ENCODE results near the gene PTPRD.

PTPRD gene

DNA sequence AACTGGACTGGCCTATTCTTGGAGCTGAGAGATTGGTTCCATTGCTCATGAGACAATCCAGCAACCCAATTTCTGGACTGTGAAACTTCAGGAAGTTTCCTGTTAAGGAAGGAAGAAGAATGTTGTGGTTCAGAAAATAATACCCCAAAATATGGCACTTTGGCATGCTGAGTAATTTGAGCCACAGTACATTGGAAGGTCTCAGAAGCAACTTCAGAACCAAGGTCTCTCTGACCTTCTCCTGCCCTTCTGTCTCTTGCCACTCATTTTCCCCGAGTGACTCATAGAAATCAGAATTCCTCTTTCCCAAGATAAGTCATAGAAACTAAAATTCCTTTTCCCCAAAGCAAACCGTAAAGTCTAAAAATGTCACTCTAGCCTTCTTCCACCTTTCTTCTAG lies 1366.1 kb downstream of the PTPRD start:
- no peak for DNase-seq (ENCODE audit: low read depth, low spot score)
- no peak overlapping the region for H3K9ac ChIP-seq (ENCODE audit: insufficient read length, low read depth)
- no peaks in the 10 kb centered on the region for H3K9me3 ChIP-seq (ENCODE audit: insufficient read depth, low read length)
- no peaks in the 10 kb centered on the region for H3K36me3 ChIP-seq (ENCODE audit: insufficient read depth, insufficient read length, low read length)
- H3K4me1 ChIP-seq (ENCODE audit: insufficient read depth, insufficient read length): no peaks in the 10 kb centered on the region
- TF ChIP-seq ZNF274 (IDR thresholded peaks at IDR 0.05; ENCODE audit: low read depth, low read length) (no peak), YY1 (IDR thresholded peaks at IDR 0.05; ENCODE audit: insufficient read depth, insufficient read length) (no peak), SUZ12 (IDR thresholded peaks at IDR 0.05; ENCODE audit: extremely low read depth, insufficient read depth, insufficient read length) (no peak)
- no peaks in the 10 kb centered on the region for H3K27me3 ChIP-seq (ENCODE audit: insufficient read depth, insufficient read length)
- no peak overlapping the region for H3K4me3 ChIP-seq (ENCODE audit: insufficient read length, low read depth)

DNA sequence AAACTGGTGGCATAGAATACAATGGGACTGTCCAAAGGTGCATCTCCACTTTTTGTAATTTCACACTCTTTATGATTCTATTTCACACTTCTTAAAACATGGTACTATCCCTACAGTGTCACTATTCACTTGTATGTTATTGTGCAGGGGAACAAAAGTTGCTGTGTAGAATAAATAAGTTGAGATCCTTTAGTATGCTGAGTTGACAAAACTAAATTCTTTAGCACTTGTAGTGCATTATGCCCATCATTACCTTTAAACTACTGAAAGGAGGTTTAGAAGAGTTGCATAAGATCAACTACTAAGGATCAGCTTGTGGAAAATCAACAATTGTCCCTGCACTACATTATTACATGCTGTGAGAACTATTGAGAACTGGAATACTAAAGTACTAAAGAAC lies 1380.9 kb downstream of the PTPRD start:
- H3K4me3 ChIP-seq (ENCODE audit: insufficient read length, low read depth): no peak overlapping the region
- DNase-seq (ENCODE audit: low read depth, low spot score): no peak
- H3K9me3 ChIP-seq (ENCODE audit: insufficient read depth, low read length): peaks cover 29% of the 10 kb centered on the region
- no peak for TF ChIP-seq ZNF274 (IDR thresholded peaks at IDR 0.05; ENCODE audit: low read depth, low read length)
- no peaks in the 10 kb centered on the region for H3K27me3 ChIP-seq (ENCODE audit: insufficient read depth, insufficient read length)
- H3K9ac ChIP-seq (ENCODE audit: insufficient read length, low read depth): no peak overlapping the region
- H3K4me1 ChIP-seq (ENCODE audit: insufficient read depth, insufficient read length): no peaks in the 10 kb centered on the region
- no peaks in the 10 kb centered on the region for H3K36me3 ChIP-seq (ENCODE audit: insufficient read depth, insufficient read length, low read length)

DNA sequence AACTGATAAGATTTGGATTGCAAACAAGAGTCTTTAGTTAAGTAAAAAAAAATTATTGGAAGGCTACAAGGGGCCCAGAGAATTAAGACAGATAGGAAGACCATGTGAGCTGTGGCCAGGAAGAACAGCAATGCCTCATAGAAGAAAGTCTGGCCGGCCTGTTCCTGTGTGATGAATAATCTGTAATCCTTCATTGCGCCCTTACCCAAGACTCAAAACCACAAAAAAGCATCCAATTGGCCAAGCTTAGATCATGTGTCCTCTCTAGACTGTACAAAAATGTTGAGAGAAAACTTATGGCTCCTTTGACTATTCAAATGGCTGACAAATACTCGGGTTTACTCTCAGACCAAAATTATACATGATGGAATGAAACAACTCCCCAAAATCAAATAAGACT lies 1383.5 kb downstream of the PTPRD start:
- DNase-seq (ENCODE audit: low read depth, low spot score): no peak
- H3K27me3 ChIP-seq (ENCODE audit: insufficient read depth, insufficient read length): no peaks in the 10 kb centered on the region
- H3K9ac ChIP-seq (ENCODE audit: insufficient read length, low read depth): no peak overlapping the region
- no peaks in the 10 kb centered on the region for H3K36me3 ChIP-seq (ENCODE audit: insufficient read depth, insufficient read length, low read length)
- TF ChIP-seq YY1 (IDR thresholded peaks at IDR 0.05; ENCODE audit: insufficient read depth, insufficient read length) (no peak), ZNF274 (IDR thresholded peaks at IDR 0.05; ENCODE audit: low read depth, low read length) (no peak), SUZ12 (IDR thresholded peaks at IDR 0.05; ENCODE audit: extremely low read depth, insufficient read depth, insufficient read length) (no peak)
- no peaks in the 10 kb centered on the region for H3K4me1 ChIP-seq (ENCODE audit: insufficient read depth, insufficient read length)
- no peak overlapping the region for H3K4me3 ChIP-seq (ENCODE audit: insufficient read length, low read depth)
- H3K9me3 ChIP-seq (ENCODE audit: insufficient read depth, low read length): peaks cover 13% of the 10 kb centered on the region

DNA sequence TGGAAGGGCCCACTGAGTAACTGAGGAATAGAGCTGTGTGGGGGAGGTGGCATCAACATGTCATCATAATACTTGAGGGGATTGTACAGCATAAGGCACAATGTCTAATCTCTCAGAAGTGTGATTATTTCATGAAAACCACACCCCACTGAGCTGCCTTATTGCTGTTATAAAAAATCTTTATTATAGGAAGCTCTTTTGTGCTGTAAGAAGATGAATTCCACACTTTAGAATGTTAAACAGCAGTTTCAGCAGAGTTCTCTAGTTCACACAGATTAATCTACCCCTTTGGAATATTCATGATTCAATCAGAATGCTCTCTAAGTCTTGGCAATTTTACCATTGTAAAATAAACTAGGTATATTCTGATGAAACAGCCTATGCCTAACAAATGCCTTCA lies 1389.6 kb downstream of the PTPRD start:
- Histone ChIP-seq H3K4me1 (ENCODE audit: insufficient read depth, insufficient read length) (no peaks in the 10 kb centered on the region), H3K27me3 (ENCODE audit: insufficient read depth, insufficient read length) (no peaks in the 10 kb centered on the region), H3K36me3 (ENCODE audit: insufficient read depth, insufficient read length, low read length) (no peaks in the 10 kb centered on the region), H3K4me3 (ENCODE audit: insufficient read length, low read depth) (no peak overlapping the region), H3K9ac (ENCODE audit: insufficient read length, low read depth) (no peak overlapping the region), H3K9me3 (ENCODE audit: insufficient read depth, low read length) (no peaks in the 10 kb centered on the region; the same call in 1 of the 2 replicates)
- DNase-seq (ENCODE audit: low read depth, low spot score): no peak
- TF ChIP-seq ZNF274 (IDR thresholded peaks at IDR 0.05; ENCODE audit: low read depth, low read length): no peak
- TF ChIP-seq YY1 (IDR thresholded peaks at IDR 0.05; ENCODE audit: insufficient read depth, insufficient read length): no peak
- TF ChIP-seq SUZ12 (IDR thresholded peaks at IDR 0.05; ENCODE audit: extremely low read depth, insufficient read depth, insufficient read length): no peak

DNA sequence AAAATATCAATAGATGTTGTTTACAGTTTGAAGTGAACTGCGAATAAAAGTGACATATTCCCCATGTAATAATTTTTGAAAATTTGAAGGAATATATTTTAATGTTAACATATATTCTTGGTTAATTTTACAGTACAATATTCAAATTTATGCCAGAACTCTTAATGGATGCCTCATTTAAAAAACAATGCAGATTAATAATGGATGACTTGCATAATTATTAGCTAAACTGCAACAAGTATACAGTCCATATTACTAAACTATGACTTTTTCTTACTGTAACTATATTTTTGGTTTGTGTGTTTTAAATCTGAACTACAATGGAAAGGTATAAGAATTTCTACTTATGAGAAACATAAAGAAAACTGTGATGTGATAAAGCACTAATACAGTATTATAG lies 1390.1 kb downstream of the PTPRD start:
- no peaks in the 10 kb centered on the region for H3K27me3 ChIP-seq (ENCODE audit: insufficient read depth, insufficient read length)
- H3K4me1 ChIP-seq (ENCODE audit: insufficient read depth, insufficient read length): no peaks in the 10 kb centered on the region
- DNase-seq (ENCODE audit: low read depth, low spot score): no peak
- H3K9ac ChIP-seq (ENCODE audit: insufficient read length, low read depth): no peak overlapping the region
- H3K9me3 ChIP-seq (ENCODE audit: insufficient read depth, low read length): no peaks in the 10 kb centered on the region; the same call in 1 of the 2 replicates
- no peak overlapping the region for H3K4me3 ChIP-seq (ENCODE audit: insufficient read length, low read depth)
- no peaks in the 10 kb centered on the region for H3K36me3 ChIP-seq (ENCODE audit: insufficient read depth, insufficient read length, low read length)
- TF ChIP-seq SUZ12 (IDR thresholded peaks at IDR 0.05; ENCODE audit: extremely low read depth, insufficient read depth, insufficient read length): no peak

- Histone ChIP-seq H3K27me3 (ENCODE audit: insufficient read depth, insufficient read length) (no peaks in the 10 kb centered on the region), H3K9ac (ENCODE audit: insufficient read length, low read depth) (no peak overlapping the region), H3K36me3 (ENCODE audit: insufficient read depth, insufficient read length, low read length) (no peaks in the 10 kb centered on the region), H3K9me3 (ENCODE audit: insufficient read depth, low read length) (no peaks in the 10 kb centered on the region), H3K4me3 (ENCODE audit: insufficient read length, low read depth) (no peak overlapping the region), H3K4me1 (ENCODE audit: insufficient read depth, insufficient read length) (no peaks in the 10 kb centered on the region)
- no peak for TF ChIP-seq YY1 (IDR thresholded peaks at IDR 0.05; ENCODE audit: insufficient read depth, insufficient read length)
- TF ChIP-seq ZNF274 (IDR thresholded peaks at IDR 0.05; ENCODE audit: low read depth, low read length): no peak
- no peak for TF ChIP-seq SUZ12 (IDR thresholded peaks at IDR 0.05; ENCODE audit: extremely low read depth, insufficient read depth, insufficient read length)
- no peak for DNase-seq (ENCODE audit: low read depth, low spot score)
Observed at GRCh38 chr9:9216934-9217333, 1395.9 kb downstream of the PTPRD start.

GRCh38 chr9:9215050-9215449 lies 1397.8 kb downstream of the PTPRD start:
- Histone ChIP-seq H3K4me3 (ENCODE audit: insufficient read length, low read depth) (no peak overlapping the region), H3K9me3 (ENCODE audit: insufficient read depth, low read length) (no peaks in the 10 kb centered on the region), H3K9ac (ENCODE audit: insufficient read length, low read depth) (no peak overlapping the region), H3K27me3 (ENCODE audit: insufficient read depth, insufficient read length) (no peaks in the 10 kb centered on the region), H3K4me1 (ENCODE audit: insufficient read depth, insufficient read length) (no peaks in the 10 kb centered on the region), H3K36me3 (ENCODE audit: insufficient read depth, insufficient read length, low read length) (no peaks in the 10 kb centered on the region)
- DNase-seq (ENCODE audit: low read depth, low spot score): no peak
- TF ChIP-seq YY1 (IDR thresholded peaks at IDR 0.05; ENCODE audit: insufficient read depth, insufficient read length): no peak
- TF ChIP-seq SUZ12 (IDR thresholded peaks at IDR 0.05; ENCODE audit: extremely low read depth, insufficient read depth, insufficient read length): no peak
- no peak for TF ChIP-seq ZNF274 (IDR thresholded peaks at IDR 0.05; ENCODE audit: low read depth, low read length)

- Histone ChIP-seq H3K4me1 (ENCODE audit: insufficient read depth, insufficient read length) (no peaks in the 10 kb centered on the region), H3K4me3 (ENCODE audit: insufficient read length, low read depth) (no peak overlapping the region), H3K9me3 (ENCODE audit: insufficient read depth, low read length) (no peaks in the 10 kb centered on the region), H3K9ac (ENCODE audit: insufficient read length, low read depth) (no peak overlapping the region), H3K27me3 (ENCODE audit: insufficient read depth, insufficient read length) (no peaks in the 10 kb centered on the region), H3K36me3 (ENCODE audit: insufficient read depth, insufficient read length, low read length) (no peaks in the 10 kb centered on the region)
- no peak for TF ChIP-seq SUZ12 (IDR thresholded peaks at IDR 0.05; ENCODE audit: extremely low read depth, insufficient read depth, insufficient read length)
- TF ChIP-seq ZNF274 (IDR thresholded peaks at IDR 0.05; ENCODE audit: low read depth, low read length): no peak
- TF ChIP-seq YY1 (IDR thresholded peaks at IDR 0.05; ENCODE audit: insufficient read depth, insufficient read length): no peak
- DNase-seq (ENCODE audit: low read depth, low spot score): no peak
Observed at GRCh38 chr9:9214066-9214465, 1398.7 kb downstream of the PTPRD start.
